ENCODE measurements around the gene M1AP.
A peak's percentile ranks its signal among the peaks of the same experiment; 100 is the strongest.

The M1AP gene

GRCh38 chr2:74648009-74648443 is at the start of gene M1AP:
TSS of gene M1AP (minus strand) at chr2:74648330. CDS start at chr2:74640275, 8,055 bp downstream.
- peak in 1 of 42 donors; percentile 10 for DNase-seq
- intact Hi-C loops (cut with DNase I) = no loop called here

DNA sequence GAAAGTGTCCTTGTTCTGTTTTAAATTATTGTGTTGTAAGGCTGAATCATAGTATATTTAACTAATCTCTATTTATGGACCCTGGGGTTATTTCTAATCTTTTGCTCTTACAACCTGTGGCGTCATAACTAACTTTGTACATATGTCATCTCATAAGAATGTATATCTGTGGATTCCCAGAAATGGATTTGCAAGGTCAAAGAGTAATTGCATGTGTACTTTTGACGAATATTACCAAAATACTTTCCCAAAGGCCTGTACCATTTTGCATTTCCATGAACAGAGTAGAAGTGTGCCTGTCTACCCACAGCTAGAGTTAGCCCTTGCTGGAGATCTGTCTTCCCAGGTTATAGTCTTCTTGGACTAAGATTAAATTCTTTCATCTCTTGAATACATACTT is 48.7 kb upstream of the M1AP start:
- intact Hi-C loops (cut with DNase I) = no loop called here
- no peak for DNase-seq

DNA sequence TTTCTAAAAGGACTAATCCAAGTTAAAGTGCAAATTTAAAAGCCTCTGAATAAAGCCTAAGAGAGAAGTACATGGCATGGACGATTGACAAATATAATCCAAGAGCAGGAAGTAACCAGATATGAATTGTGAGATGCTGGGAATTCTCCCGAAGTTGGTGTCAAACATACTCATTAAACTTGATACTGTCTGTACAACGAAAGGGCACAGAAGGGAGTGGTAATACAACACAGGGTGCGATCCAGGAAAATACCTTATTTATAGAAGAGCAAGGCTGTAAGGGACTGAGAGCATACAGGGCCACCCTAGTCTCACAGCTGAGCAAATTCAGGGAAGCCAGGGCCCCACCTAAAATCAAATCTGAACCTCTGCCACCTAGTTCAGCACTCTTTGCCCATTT is 47.5 kb upstream of the M1AP start:
- intact Hi-C loops (cut with DNase I) = no loop called here
- no peak for DNase-seq

DNA sequence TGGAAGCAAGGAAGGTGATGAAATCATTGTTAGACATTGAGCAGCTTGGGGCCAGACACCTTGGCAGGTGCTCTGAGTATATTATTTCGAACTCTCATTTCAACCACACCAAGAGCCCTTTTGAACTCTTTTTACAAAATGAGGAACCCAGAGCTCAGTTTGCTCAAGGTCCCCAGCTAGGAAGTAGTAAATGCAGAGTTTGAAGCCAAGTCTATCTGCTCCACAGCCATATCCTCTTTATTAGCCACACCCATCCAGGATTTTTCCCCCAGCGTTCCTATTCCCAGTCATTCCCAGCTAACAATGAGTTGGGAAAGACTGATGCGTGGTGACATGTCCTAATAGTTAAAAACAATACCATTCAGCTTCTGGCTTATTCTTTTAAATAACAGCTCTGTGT is 46.2 kb upstream of the M1AP start:
- DNase-seq = no peak
- intact Hi-C loops (cut with DNase I) = no loop called here

- intact Hi-C loops (cut with DNase I) = no loop called here
- no peak for DNase-seq
These were observed 45.5 kb upstream of the M1AP start for GRCh38 chr2:74693668-74694067.

- intact Hi-C loops (cut with DNase I) = no loop called here
These were observed 45.1 kb upstream of the M1AP start for GRCh38 chr2:74693213-74693612.

GRCh38 chr2:74691929-74692328 is 43.8 kb upstream of the M1AP start:
- intact Hi-C loops (cut with DNase I) = no loop called here
- no peak for DNase-seq

More at GRCh38 chr2:74693213-74693612, 45.1 kb upstream of the M1AP start:
- DNase-seq = no peak

GRCh38 chr2:74690571-74690970 is 42.4 kb upstream of the M1AP start:
- intact Hi-C loops (cut with DNase I) = no loop called here
- DNase-seq = peak in 14 of 42 donors; percentile 11 to 70 (median 29)

- no peak for DNase-seq
- intact Hi-C loops (cut with DNase I) = no loop called here
These were observed 41.5 kb upstream of the M1AP start for GRCh38 chr2:74689671-74690070.

- intact Hi-C loops (cut with DNase I) = no loop called here
- no peak for DNase-seq
These were observed 40.8 kb upstream of the M1AP start for GRCh38 chr2:74688881-74689280.

DNA sequence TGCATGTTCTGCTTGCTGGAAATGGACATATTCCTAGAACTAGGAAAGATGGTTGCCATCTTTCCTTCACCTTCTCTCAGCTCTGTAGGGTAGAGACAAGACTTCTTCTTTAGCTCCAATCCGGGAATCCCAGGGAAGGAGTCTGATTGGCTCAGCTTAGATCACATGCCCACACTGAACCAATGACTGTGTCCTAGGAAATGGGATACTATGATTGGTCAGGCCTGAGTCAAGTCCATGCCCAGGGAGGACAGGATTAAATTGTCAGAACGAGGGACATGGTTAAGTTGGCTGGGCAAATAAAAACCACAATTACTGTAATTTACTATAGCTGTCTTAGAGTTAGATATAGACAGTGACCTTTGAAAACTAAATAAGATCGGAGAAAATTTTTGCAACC is 37.3 kb upstream of the M1AP start:
- intact Hi-C loops (cut with DNase I) = no loop called here
- no peak for DNase-seq

DNA sequence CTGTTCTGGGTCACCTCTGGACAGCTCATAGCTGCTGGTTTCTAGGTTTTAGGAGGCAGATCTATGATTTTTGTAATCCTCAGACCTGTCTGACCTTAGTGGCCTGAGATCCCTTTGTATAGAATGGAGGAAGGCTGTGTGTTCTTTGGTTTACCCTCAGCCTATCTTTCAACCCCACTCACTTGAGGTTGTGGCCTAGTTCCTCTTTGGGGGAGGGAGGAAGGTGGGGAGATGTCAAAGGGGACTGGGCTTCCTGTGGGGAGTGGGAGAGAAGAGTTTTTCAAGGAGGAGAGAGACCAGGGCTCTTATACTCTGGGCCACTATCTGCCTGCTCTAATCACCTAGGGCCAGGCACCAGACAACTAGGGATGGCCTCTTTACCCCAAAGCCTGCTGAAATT is 34.4 kb upstream of the M1AP start:
- no peak for DNase-seq
- intact Hi-C loops (cut with DNase I) = no loop called here

DNA sequence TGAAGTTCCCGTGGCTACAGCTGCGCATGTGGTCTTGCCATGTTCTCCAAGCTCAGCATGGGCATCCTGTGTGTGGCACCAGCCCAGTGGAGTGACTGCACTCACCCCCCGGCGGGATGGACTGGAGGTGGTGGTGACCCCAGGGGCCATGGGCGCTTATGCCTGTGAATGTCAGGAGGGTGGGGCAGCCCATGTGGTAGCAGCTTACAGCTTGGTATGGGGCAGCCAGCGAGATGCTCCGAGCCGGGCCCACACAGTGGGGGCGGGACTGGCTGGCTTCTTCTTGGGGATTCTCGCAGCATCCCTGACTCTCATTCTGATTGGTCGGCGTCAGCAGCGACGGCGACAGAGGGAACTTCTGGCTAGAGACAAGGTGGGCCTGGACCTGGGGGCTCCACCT is 31.5 kb upstream of the M1AP start:
- DNase-seq = no peak

DNA sequence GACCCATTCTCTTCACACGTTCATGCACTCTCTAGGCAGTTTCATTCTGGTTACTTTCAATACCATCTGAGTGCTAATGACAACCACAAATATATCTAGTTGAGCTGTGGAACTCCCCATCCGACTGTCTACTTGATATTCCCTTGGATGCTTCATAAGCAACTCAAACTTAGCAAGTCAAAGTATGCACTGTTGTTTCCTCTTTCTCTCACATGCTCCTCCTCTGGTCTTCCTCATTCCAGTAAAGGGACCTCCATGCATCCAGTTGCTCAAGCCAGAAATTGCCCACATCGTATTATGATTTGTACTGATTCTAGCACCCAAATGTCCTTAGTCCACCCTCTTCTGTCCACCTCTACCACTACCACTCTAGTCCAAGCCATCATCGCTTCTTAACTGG is 28.2 kb upstream of the M1AP start:
- no peak for DNase-seq
- intact Hi-C loops (cut with DNase I) = no loop called here

More for the DNA sequence above, 31.5 kb upstream of the M1AP start:
- intact Hi-C loops (cut with DNase I) = no loop called here

- DNase-seq = no peak
- intact Hi-C loops (cut with DNase I) = no loop called here
These were observed 27.0 kb upstream of the M1AP start for GRCh38 chr2:74675090-74675489.

DNA sequence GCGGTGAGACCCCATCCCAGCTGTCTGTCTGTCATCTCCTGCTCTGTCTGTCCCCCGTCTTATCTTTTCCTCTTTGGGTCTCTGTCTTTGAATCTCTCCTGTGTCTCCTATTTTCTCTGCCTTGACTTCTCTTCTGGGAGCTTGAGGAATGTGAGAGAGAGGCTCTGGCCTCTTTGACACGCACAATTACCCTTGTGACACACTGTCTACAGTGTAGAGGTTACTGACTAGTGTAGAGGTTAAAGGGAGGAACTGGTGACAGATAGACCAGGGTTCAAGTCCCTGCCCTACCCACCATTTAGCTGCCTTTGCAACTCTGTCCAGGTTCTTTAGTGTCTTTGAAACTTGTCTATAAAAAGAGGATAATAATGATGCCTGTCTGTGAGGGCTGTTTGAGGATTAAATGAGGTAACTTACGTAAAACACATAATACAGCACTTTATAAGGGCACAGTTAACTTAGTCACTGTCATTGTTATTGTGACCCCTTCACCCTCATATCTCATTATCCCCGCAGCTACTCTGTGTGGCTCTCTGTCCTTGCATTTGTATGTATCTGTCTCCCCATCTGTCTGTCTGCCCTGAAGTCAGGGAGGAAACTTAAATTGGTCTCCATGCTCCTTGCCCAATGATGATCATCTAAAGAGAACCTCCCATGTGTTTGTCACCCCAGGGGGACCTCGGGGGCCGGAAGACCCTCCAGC is 25.8 kb upstream of the M1AP start:
- intact Hi-C loops (cut with DNase I) = no loop called here
- no peak for DNase-seq

DNA sequence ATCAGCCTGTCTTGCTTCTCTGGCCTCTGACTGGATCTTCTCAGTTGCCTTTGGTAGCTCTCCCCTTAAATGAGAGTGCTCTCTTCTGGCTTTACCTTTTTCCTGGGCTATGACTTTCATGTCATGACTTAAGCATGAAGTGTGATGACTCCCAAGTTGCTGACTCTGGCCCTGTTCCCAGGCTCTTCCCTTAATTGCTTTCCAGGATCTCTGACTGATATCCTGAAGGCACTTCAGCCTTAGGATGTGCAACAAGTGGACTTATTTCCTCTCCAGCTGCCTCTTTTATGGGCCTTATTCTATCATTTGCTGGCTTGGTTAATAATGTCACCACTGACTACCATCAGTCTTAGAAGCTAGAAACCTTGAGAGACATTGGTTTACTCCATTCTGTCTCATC is 23.3 kb upstream of the M1AP start:
- no peak for DNase-seq

GRCh38 chr2:74670263-74670662 is 22.1 kb upstream of the M1AP start:
- intact Hi-C loops (cut with DNase I) = no loop called here
- DNase-seq = no peak

More for the DNA sequence above, 23.3 kb upstream of the M1AP start:
- intact Hi-C loops (cut with DNase I) = no loop called here

- intact Hi-C loops (cut with DNase I) = no loop called here
- no peak for DNase-seq
These were observed 20.0 kb upstream of the M1AP start for GRCh38 chr2:74668087-74668486.

DNA sequence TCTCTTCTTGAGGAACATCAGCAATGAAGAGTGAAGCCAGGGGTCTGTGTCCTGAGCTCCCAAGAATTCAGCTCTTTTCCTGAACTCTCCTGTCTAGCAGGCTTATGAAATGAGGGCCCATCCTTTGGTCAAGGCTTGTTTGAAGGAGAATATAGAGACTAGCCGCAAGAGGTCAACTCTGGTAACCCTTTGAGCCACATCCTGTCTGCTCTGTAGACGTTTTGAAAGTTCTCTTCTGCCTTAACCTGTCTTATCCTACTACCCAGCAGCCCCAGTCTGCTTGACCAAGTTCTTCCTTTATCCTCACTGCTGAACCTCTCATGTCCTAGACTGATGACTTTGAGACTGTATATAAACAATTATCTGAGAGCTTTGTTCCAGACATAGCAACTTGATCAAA is 11.3 kb upstream of the M1AP start:
- intact Hi-C loops (cut with DNase I) = no loop called here

GRCh38 chr2:74658516-74658915 is 10.4 kb upstream of the M1AP start:
- intact Hi-C loops (cut with DNase I) = no loop called here
- no peak for DNase-seq

More for the DNA sequence above, 11.3 kb upstream of the M1AP start:
- no peak for DNase-seq

Measured in head of caudate nucleus (tissue), 42 donors.